Activated naive CD4-positive, alpha-beta T cell treated with anti-CD3 and anti-CD28 coated beads, Interleukin-2, amount 50 U/mL, for 72 hours (primary cell): Measurements from ENCODE around the gene GSTO1. TPM values are rescaled to one million over a fixed set of nuclear protein-coding genes. Genes with fewer than 3 reads are reported as not detected.
"Not testable (repeated sequence)": the region's sequence is repeated elsewhere in the genome, so short reads cannot be mapped to it uniquely, and the experiment has no call there.

Experiments used
- ATAC-seq, 2 donors: fragments of 150-1000 bp; cut with Tn5 transposase; 2 replicates each; pipeline ENCODE4 v1.10.0; 2021; ENCODE audit warnings: mild to moderate bottlenecking in 2 of 2, moderate library complexity in 2 of 2
- DNase-seq, 2 donors: peaks; one replicate each; pipeline ENCODE4 v3.0.0; 2021 to 2022; ENCODE audit warnings: low spot score in 2 of 2
- H3K27ac Mint-ChIP-seq, 2 donors: one replicate each; pipeline ENCODE4 v1.8.0; 2022; ENCODE audit warnings: mild to moderate bottlenecking in 2 of 2, mixed read lengths in 2 of 2
- H3K36me3 Mint-ChIP-seq, 2 donors: one replicate each; pipeline ENCODE4 v1.8.0; 2022; ENCODE audit warnings: mixed read lengths in 2 of 2
- H3K9me3 Mint-ChIP-seq, 2 donors: one replicate each; pipeline ENCODE4 v1.8.0; 2022; ENCODE audit warnings: mixed read lengths in 2 of 2
- total RNA-seq, 2 donors: library from RNA; stranded (reverse); gene quantifications; one replicate each; pipeline ENCODE4 v1.2.3, GENCODE V29; 2022

The GSTO1 gene
- total RNA-seq, result 100 to 1,000 TPM; 232 to 431 TPM

DNA sequence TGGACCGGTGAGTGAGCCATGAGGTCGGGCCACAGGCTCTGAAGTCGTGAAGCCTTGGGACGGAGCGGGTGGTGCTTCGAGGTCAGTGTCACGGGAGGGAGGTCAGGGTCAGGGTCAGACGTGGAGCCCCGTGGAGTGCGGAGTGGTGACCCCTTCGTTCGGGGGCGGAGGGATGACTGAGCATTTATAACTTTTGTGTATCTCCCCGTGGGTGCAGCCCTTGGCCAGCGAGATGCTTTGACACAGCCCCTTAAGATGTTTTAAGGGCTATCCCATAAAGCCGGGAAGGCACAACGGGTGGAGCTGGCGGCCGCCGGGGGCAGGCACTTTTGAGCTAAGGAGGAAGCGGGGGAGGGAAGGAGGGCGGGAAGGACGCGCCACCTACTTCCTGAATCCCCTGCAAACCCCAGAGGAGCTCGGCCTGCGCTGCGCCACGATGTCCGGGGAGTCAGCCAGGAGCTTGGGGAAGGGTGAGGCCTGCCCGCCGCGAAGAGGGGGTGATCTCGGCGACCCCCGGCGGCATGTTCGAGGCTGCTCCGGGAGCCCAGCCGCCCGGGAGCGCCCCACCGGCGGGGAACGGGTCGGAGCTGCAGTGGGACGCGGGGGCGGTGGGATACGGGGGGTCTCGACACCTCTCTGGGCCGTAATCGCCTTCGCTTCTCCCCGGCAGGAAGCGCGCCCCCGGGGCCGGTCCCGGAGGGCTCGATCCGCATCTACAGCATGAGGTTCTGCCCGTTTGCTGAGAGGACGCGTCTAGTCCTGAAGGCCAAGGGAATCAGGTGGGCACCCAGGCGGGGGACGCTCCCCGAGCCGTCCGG, at the start of gene GSTO1:
Gene GSTO1 (plus strand): TSS at position 400 of the 818 bp plus-strand sequence. CDS start 37 bp downstream, at position 437.
- peaks cover 42 to 54% of the 10 kb centered on the region in 2 donors for H3K36me3 Mint-ChIP-seq
- ATAC-seq (peak; percentile 58 to 61), DNase-seq (peak; percentile 36 to 68)
- peaks cover 5 to 6% of the 10 kb centered on the region in 2 donors for H3K9me3 Mint-ChIP-seq
- peak within 1 kb of the TSS; percentile 95 to 99 for H3K27ac Mint-ChIP-seq

DNA sequence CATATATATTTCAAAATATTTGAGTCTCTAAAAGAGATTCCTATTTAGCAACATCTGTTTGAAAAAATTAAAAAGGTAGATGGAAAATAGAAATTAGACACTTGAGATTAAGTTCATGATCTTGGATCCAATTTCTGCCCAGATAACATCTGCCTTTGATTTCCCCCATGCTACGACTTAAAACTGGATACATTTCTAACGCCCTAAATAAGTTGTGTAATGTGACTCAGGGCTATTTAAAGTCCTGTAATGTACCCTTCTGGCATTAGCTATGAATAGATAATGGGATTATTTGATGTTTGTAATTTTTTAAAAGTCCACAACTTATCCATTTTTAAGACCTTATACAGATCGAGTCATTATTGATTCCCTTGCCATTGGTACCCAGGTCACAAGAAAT, 46.0 kb upstream of the GSTO1 start:
- no peak for DNase-seq
- Mint-ChIP-seq H3K9me3 (no peaks in the 10 kb centered on the region), H3K36me3 (no peaks in the 10 kb centered on the region), H3K27ac (no peak overlapping the region)
- no peak for ATAC-seq

DNA sequence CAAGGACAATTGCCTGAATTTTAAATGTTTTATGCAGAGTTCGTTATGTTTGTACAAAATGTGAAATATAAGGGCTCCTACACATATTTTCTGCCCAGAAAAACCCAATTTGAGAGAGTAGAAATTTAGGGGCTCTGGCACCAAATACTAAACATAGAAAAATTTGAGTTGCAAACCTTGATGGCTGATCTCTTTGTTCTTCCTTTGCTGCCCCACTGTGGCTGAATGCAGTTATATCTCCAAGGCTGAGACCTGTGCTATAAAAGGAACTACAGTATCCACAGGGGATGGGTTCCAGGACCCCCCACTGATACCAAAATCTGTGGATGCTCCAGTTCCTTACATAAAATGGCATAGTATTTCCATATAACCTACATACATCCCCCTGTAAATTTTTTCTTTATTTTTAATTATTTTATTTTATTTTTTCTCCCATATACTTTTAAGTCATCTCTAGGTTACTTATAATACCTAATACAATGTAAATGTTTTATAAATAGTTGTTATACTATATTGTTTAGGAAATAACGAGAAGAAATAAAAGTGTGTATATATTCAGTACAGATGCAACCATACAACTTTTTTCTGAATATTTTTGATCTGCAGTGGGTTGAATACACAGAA, 45.0 kb upstream of the GSTO1 start:
- ATAC-seq (peak; percentile 41 to 47), DNase-seq (peak in 1 of 2 donors; percentile 18)
- H3K9me3 Mint-ChIP-seq, result no peaks in the 10 kb centered on the region
- no peak overlapping the region for H3K27ac Mint-ChIP-seq
- H3K36me3 Mint-ChIP-seq, result no peaks in the 10 kb centered on the region

DNA sequence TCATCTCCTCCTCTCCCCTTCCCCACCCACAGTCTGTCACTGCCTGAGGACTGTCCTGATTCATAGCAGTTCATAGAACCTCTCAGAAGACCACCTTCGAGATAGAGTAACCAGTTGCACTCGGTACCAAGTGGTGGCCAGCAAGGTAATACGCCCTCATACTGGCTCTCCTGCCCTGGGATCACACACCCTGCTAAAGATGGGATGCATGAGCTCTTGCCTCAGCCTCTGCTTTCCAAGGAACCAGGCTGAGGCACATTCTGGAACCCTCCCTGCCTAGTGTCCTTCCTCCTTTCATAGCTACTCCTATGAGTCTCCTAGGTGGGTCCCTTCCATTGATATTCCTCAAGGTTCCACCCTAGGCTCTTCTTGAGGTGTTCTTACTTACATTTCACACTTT, 38.1 kb upstream of the GSTO1 start:
- no peaks in the 10 kb centered on the region for H3K36me3 Mint-ChIP-seq
- DNase-seq (no peak), ATAC-seq (no peak)
- H3K9me3 Mint-ChIP-seq, result no peaks in the 10 kb centered on the region
- no peak overlapping the region for H3K27ac Mint-ChIP-seq

DNA sequence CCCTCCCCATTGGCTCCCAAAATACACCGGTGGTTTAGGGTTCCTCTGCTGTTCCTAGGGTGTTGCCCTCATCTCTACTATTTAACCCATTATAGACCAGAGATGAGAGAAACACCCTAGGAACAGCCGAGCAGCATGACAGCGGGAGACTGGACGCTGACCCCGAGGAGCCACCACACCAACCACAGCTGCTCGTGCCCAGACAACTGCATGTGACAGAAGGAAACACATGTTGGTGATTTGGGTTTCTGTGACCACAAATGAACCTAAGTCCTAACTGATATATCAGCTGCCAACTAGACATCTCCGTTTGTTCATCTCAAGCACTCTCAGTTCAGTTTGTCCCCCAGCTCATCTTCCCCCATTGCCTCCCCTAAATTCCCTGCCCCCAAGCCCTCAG, 35.9 kb upstream of the GSTO1 start:
- Mint-ChIP-seq H3K27ac (no peak overlapping the region), H3K9me3 (no peaks in the 10 kb centered on the region), H3K36me3 (no peaks in the 10 kb centered on the region)
- no peak for ATAC-seq
- DNase-seq, result no peak

DNA sequence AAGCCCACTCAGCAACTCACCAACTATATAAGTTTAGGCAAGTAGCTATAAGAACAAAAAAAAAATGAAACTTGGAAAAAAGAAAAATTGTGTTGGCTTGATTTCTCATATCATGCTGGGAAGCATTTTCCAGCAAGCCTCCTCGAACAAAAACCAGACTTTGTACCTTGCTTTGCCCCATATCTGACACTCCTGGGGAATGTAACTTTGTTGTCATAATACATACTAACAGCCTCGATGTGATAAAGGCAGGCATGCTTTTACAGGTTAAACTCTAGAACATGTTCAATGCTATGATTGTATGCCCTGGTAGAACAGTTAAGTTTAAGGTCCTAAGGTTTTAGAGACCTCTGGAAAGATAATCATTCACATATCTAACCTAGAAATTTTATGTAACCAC, 34.2 kb upstream of the GSTO1 start:
- no peak for DNase-seq
- no peaks in the 10 kb centered on the region for H3K9me3 Mint-ChIP-seq
- H3K27ac Mint-ChIP-seq, result peak overlapping the region in 1 of 2 donors; percentile 76
- no peaks in the 10 kb centered on the region for H3K36me3 Mint-ChIP-seq
- ATAC-seq, result no peak

DNA sequence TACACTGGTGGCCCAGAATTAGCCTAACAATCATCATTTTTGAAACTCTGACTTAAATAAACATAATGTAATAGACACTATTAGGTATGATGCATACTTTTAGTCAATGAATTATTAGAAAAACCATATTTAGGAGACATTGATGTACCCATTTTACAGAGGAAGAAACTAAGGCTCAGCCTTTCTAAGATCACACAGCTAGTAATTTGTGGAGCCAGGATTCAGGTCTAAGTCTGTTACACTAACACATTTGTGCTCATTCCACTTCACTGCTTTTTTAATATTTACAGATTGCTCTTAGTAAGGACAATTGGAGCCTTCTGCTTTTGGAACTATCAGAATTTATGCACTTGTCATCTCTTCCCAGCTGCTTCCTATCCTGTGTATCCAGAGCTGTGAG, 31.4 kb upstream of the GSTO1 start:
- ATAC-seq (no peak), DNase-seq (no peak)
- Mint-ChIP-seq H3K36me3 (no peaks in the 10 kb centered on the region), H3K27ac (no peak overlapping the region), H3K9me3 (no peaks in the 10 kb centered on the region)

DNA sequence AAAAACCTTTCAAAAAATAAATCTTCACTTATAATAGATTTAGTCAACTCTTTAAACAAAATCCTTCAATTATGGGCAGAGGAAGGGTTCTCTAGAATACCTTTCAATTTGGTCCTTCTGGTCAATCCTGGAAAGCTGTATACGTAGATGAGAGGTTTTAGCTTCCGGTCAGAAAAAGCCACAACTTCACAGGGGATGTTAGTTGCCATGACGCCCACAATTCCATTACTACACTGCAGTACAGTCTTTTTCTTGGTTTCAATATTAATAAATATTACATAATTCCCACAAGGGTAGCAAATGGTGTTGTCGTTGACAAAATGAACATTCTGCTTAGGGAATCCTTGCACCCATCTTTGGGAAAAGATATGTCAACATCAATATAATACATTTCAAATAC, 24.2 kb upstream of the GSTO1 start:
- ATAC-seq, result no peak
- DNase-seq, result no peak
- no peak overlapping the region for H3K27ac Mint-ChIP-seq
- no peaks in the 10 kb centered on the region for H3K36me3 Mint-ChIP-seq
- no peaks in the 10 kb centered on the region for H3K9me3 Mint-ChIP-seq

DNA sequence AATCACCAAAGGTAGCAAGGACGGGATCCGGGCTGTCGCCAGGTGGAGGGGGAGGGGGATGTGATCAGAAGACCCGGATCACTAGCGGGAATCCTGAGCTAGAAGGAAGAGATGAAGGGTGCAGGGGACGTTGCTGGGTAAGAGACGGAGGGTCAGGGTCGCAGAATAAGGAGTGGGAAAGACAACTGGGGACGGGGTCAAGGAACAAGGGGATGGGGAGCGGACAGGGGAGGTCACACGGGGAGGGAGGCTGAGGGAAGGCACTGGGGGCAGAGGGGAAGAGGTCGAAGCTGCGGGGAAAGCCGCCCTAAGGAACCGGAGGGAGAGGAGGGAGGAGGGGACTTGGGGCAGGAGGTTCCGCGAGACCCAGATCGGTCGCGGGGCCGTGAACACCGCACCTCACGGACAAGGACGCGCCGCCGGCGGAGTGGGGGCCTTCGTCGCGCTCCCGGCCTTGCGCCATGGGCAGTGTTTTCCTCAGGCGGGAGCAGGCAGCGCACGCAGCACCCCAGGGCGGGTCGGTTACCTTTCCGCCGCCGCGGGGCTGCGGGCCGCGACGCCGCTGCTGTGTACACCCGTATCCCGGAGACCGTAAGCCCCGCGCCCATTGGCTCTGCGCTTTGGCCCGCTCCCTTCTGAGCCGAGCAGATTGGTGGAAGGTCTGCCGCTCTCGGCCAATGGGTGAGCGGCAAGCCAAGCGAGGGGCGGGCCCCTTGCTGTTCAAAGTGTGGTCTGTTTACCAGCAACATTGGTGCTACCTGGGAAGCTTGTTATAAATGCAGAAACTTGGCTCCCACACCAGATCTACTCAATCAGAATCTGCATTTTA, 22.7 kb upstream of the GSTO1 start, which contains the start of gene CFAP43:
Gene CFAP43 (minus strand): TSS at position 581 of the 829 bp plus-strand sequence. CDS start 118 bp downstream, at position 463.
- peaks cover 0 to 6% of the 10 kb centered on the region in 2 donors for H3K9me3 Mint-ChIP-seq
- DNase-seq (peak; percentile 98 to 99), ATAC-seq (peak; percentile 100)
- H3K36me3 Mint-ChIP-seq, result no peaks in the 10 kb centered on the region
- peak within 1 kb of the TSS; percentile 74 to 89 for H3K27ac Mint-ChIP-seq

DNA sequence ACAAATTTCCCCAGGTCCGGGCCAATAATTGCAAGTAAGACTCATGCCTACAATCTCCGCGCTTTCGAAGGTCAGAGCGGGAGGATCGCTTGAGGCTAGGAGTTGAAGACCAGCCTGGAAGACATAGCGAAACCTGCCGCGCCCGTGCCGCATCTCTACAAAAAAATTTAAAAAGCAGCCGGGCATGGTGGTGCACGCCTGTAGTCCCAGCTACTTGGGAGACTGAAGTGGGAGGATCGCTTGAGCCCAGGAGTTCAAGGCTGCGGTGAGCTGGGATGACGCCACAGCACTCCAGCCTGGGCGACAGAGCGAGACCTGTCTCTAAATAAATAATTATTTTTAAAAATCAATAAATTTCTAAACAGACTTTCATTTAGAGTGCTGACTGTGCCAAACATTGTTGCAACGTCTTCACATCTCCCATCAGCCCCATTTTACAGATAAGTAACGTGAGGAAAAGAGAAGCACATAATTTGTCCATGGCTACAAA, 22.0 kb upstream of the GSTO1 start:
- DNase-seq (no peak), ATAC-seq (peak; percentile 32 to 37)
- Mint-ChIP-seq H3K27ac (peak overlapping the region in 1 of 2 donors; percentile 89), H3K36me3 (no peaks in the 10 kb centered on the region), H3K9me3 (peaks cover 0 to 6% of the 10 kb centered on the region in 2 donors)

DNA sequence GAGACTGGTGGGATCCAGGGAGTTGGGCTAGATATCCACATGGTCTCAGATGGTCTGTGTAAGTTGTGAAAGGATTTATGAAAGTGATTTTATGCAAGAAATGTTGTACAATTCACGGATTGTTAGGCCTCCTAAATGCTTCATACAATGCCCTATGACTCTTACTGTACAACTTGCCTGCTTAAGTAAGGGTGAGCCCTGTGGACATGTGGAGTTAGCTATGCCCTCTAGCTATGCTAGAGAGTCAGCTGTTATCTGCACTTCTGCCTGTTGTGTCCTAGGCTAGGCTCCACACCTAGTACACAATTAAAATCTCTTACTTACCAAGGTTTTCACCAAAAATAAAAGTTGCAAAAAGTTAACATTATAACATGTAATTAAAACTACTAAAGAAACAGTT, 20.9 kb upstream of the GSTO1 start:
- Mint-ChIP-seq H3K9me3 (peaks cover 0 to 6% of the 10 kb centered on the region in 2 donors), H3K27ac (no peak overlapping the region), H3K36me3 (no peaks in the 10 kb centered on the region)
- no peak for DNase-seq
- no peak for ATAC-seq

DNA sequence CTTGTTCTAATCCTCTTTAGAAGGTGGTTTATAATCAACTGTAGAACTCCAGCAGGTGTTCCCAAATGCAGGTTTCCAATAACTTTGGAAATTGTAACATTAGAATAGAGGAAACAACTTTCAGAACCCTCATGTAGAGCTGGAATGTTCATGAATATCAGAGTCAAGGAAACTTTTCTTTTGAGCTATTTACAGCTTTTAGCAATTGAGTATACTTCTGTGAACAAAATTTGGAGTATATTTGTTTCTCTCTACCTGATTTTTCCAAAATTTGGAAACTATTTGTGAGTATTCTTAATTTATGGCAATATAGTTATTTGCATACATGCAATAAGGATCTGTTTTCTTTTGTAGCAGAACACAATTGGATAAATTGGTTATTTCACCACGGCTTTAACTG, 19.8 kb upstream of the GSTO1 start:
- Mint-ChIP-seq H3K9me3 (peaks cover 0 to 6% of the 10 kb centered on the region in 2 donors), H3K27ac (no peak overlapping the region), H3K36me3 (no peaks in the 10 kb centered on the region)
- DNase-seq (no peak), ATAC-seq (no peak)

DNA sequence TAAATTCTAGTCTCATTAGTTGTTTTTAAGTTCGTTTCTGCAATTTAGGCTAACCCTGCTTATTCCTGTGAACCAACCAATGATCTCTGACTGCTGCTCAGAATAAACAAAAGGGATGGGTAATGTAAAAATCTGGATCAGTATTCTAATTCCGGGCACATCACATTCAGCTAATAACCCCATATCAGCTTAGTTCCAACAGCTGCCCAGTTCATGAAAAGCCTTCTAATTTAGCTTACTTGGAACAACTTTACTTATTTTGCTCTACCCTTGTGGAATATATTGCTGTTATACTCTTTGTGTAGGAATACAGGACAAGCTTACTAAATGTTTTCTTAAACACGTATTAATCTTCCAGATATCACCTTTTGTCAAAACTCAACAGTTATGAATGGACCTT, 18.9 kb upstream of the GSTO1 start:
- H3K27ac Mint-ChIP-seq, result no peak overlapping the region

DNA sequence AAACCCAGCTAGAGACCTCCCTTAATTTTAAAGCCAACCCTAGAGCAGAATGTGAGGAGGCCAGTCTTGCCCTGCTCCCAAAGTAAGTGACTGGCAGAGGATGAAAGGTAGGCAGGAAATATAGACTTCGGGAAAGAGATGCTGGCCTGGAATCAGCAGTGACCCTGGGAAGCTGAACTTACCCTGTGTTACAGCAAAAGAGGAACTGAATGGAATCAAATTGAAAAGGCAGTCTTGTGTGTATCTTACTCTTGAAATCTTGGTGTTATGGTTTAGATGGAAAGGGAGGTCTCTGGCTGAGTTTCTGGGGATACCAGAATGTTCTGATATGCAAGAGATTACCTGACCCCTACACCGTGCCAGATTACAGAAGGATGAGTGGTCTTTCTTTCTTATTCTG, 14.6 kb upstream of the GSTO1 start:
- peaks cover 0 to 6% of the 10 kb centered on the region in 2 donors for H3K9me3 Mint-ChIP-seq
- no peak for ATAC-seq
- H3K36me3 Mint-ChIP-seq, result no peaks in the 10 kb centered on the region
- DNase-seq, result no peak
- H3K27ac Mint-ChIP-seq, result no peak overlapping the region

More for the DNA sequence above, 18.9 kb upstream of the GSTO1 start:
- no peak for DNase-seq
- ATAC-seq, result no peak
- H3K36me3 Mint-ChIP-seq, result no peaks in the 10 kb centered on the region
- peaks cover 0 to 6% of the 10 kb centered on the region in 2 donors for H3K9me3 Mint-ChIP-seq

DNA sequence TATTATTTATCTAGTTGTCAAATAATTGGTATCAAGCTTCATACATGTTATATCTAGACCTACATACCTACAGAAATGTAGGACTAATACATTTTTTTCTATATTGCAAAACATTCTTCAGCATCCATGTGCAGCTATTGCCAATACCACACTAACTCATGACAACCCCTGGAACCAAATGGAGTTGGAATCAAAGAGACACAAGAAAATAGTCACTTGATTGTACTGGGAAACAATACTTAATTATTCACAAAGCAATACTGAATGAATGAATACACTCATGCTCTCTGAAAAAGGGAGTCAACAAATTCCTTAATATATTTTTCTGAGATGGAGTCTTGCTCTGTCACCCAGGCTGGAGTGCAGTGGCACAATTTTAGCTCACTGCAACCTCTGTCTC, 12.1 kb upstream of the GSTO1 start:
- Mint-ChIP-seq H3K27ac (no peak overlapping the region), H3K9me3 (peaks cover 0 to 4% of the 10 kb centered on the region in 2 donors), H3K36me3 (no peaks in the 10 kb centered on the region)
- no peak for DNase-seq
- ATAC-seq, result no peak

DNA sequence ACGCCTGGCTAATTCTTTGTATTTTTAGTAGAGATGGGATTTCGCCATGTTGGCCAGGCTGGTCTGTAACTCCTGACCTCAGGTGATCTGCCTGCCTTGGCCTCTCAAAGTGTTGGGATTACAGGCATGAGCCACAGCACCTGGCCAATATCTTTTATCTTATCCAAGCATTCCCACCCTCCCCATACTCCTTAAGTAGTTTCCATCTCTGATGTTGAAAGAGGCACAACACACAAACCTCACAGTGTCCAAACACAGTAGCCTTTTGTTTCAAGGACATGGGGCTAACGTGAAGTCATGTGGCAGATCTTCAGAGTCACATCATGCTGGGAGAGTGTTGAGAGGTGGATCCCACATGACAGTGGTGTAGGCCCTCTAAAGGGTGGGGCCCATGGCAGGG, 11.7 kb upstream of the GSTO1 start:
- not testable (repeated sequence) for H3K27ac Mint-ChIP-seq, ATAC-seq, H3K9me3 Mint-ChIP-seq, DNase-seq, H3K36me3 Mint-ChIP-seq

DNA sequence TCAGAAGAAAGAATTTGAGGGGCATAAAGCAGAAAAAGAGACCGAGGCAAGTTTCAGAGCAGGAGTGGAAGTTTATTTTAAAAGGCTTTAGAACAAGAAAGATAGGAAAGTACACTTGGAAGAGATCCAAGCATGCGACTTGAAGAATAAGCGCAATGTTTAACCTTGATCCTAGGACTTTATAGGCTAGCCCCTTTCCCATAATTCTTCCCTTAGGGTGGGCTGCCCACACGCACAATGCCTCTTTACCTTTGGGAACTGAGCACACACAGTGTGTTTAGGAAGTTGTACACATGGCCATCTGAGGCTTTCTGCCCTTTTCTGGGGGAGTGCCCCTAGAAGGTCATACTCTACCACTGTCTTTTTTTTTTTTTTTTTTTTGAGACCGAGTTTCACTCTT, 11.2 kb upstream of the GSTO1 start:
- Mint-ChIP-seq H3K9me3 (peaks cover 0 to 4% of the 10 kb centered on the region in 2 donors), H3K36me3 (no peaks in the 10 kb centered on the region), H3K27ac (no peak overlapping the region)
- DNase-seq (no peak), ATAC-seq (no peak)
